HepG2 (cell line): ENCODE results near the gene INHBC. TPM values are rescaled to one million over a fixed set of nuclear protein-coding genes. Genes with fewer than 3 reads are reported as not detected.

Experiments used
- ATF1 ChIP-seq: IDR thresholded peaks from 2 replicates; pipeline ENCODE4 v1.6.1; 2016; ENCODE audit warnings: mild to moderate bottlenecking, control low read depth
- CENPT ChIP-seq: sonication (generic); formaldehyde crosslinking; IDR thresholded peaks from 2 replicates; pipeline ENCODE4 v1.8.0; 2022; ENCODE audit warnings: low read depth, mild to moderate bottlenecking, moderate library complexity, missing genetic modification reagents
- CENPX ChIP-seq: sonication (generic); formaldehyde crosslinking; IDR thresholded peaks from 2 replicates; pipeline ENCODE4 v1.9.0; 2021; ENCODE audit warnings: mild to moderate bottlenecking, missing genetic modification reagents, moderate library complexity
- EP300 ChIP-seq, 3 experiments: sonication (generic) in 1 of 3; formaldehyde crosslinking in 1 of 3; IDR thresholded peaks; 2 replicates each; pipeline versions ENCODE4 v1.5.1 to v1.6.1; 2011 to 2020; ENCODE audit warnings: low read depth in 2 of 3, low read length in 2 of 3, borderline replicate concordance in 1 of 3, improper control_type of control experiment in 1 of 3, mild to moderate bottlenecking in 1 of 3, missing genetic modification reagents in 1 of 3, moderate library complexity in 1 of 3
- ERF ChIP-seq: IDR thresholded peaks from 2 replicates; pipeline ENCODE4 v1.6.1; 2018; ENCODE audit warnings: missing biosample characterization, missing genetic modification reagents
- FIP1L1 ChIP-seq: fragments of 200-400 bp; formaldehyde crosslinking; IDR thresholded peaks from 2 replicates; pipeline ENCODE4 v1.6.1; 2018; ENCODE audit warnings: low read depth, mild to moderate bottlenecking, low read length, moderate library complexity, borderline replicate concordance; ENCODE audit not compliant: insufficient read depth
- FOXK2 ChIP-seq: fragments of 450-650 bp; IDR thresholded peaks from 2 replicates; pipeline ENCODE4 v1.6.1; 2016
- GFI1 ChIP-seq: sonication (generic); formaldehyde crosslinking; IDR thresholded peaks from 2 replicates; pipeline ENCODE4 v1.5.0; 2020; ENCODE audit warnings: missing genetic modification reagents, mild to moderate bottlenecking, borderline replicate concordance
- HNRNPH1 ChIP-seq: fragments of 200-400 bp; formaldehyde crosslinking; optimal IDR thresholded peaks from 2 replicates; pipeline ENCODE3; 2017; ENCODE audit warnings: mild to moderate bottlenecking, low read depth, low read length
- IKZF5 ChIP-seq: IDR thresholded peaks from 2 replicates; pipeline ENCODE4 v1.6.1; 2018; ENCODE audit warnings: missing genetic modification reagents, mild to moderate bottlenecking, missing compliant biosample characterization
- KDM5A ChIP-seq: fragments of 200-600 bp; sonication (generic); IDR thresholded peaks from 2 replicates; pipeline ENCODE4 v1.7.0; 2018; ENCODE audit warnings: antibody characterized with exemption, mild to moderate bottlenecking, low read length, borderline replicate concordance
- PHF5A ChIP-seq: IDR thresholded peaks from one replicate; pipeline ENCODE4 v1.6.1; 2018; ENCODE audit warnings: low read depth, missing genetic modification reagents; ENCODE audit not compliant: unreplicated experiment
- RBM39 ChIP-seq: fragments of 200-400 bp; formaldehyde crosslinking; IDR thresholded peaks from one replicate; pipeline ENCODE4 v1.6.1; 2018; ENCODE audit warnings: antibody characterized with exemption, mild to moderate bottlenecking, low read depth, low read length; ENCODE audit not compliant: poor library complexity, severe bottlenecking
- SALL2 ChIP-seq: sonication (generic); formaldehyde crosslinking; IDR thresholded peaks from 2 replicates; pipeline ENCODE4 v1.8.1; 2023; ENCODE audit warnings: mild to moderate bottlenecking, missing genetic modification reagents, inconsistent platforms
- SMARCE1 ChIP-seq: fragments of 450-650 bp; IDR thresholded peaks from 2 replicates; pipeline ENCODE4 v1.6.1; 2017; ENCODE audit warnings: borderline replicate concordance
- TEAD3 ChIP-seq: optimal IDR thresholded peaks from 2 replicates; pipeline ENCODE3; 2016; ENCODE audit warnings: borderline replicate concordance
- TRIM22 ChIP-seq: fragments of 450-650 bp; IDR thresholded peaks from 2 replicates; pipeline ENCODE4 v1.6.1; 2017
- ZBTB42 ChIP-seq: sonication (generic); formaldehyde crosslinking; IDR thresholded peaks from 2 replicates; pipeline ENCODE4 v1.5.0; 2020; ENCODE audit warnings: mild to moderate bottlenecking, missing genetic modification reagents
- ZBTB43 ChIP-seq: sonication (generic); formaldehyde crosslinking; conservative IDR thresholded peaks from 2 replicates; pipeline ENCODE4 v1.4.0; 2020; ENCODE audit warnings: missing genetic modification reagents
- ZNF160 ChIP-seq: sonication (generic); formaldehyde crosslinking; IDR thresholded peaks from 2 replicates; pipeline ENCODE4 v1.8.0; 2022; ENCODE audit warnings: mild to moderate bottlenecking, inconsistent platforms, missing genetic modification reagents
- ZNF20 ChIP-seq: sonication (generic); formaldehyde crosslinking; IDR thresholded peaks from 2 replicates; pipeline ENCODE4 v1.4.0; 2020; ENCODE audit warnings: mild to moderate bottlenecking, moderate library complexity, missing genetic modification reagents
- ZNF3 ChIP-seq: IDR thresholded peaks from 2 replicates; pipeline ENCODE4 v1.7.0; 2017; ENCODE audit warnings: inconsistent platforms
- ZNF550 ChIP-seq: sonication (generic); formaldehyde crosslinking; IDR thresholded peaks from 2 replicates; pipeline ENCODE4 v1.4.0; 2020; ENCODE audit warnings: mild to moderate bottlenecking, missing genetic modification reagents, borderline replicate concordance
- ZNF564 ChIP-seq: sonication (generic); formaldehyde crosslinking; IDR thresholded peaks from 2 replicates; pipeline ENCODE4 v1.8.1; 2023; ENCODE audit warnings: mild to moderate bottlenecking, missing genetic modification reagents
- polyA plus RNA-seq, 8 experiments: library from polyadenylated mRNA; depleted of rRNA in 3 of 8; stranded (reverse) in 7 of 8; unstranded in 1 of 8; fragments of >200 nt; fragmentation: Illumina TruSeq in 4 of 8; extraction: Trizol in 4 of 8; gene quantifications; 2 replicates each; pipeline versions ENCODE4 v1.2.1 to v1.2.3, GENCODE V29; 2011 to 2016; ENCODE audit warnings: low read depth in 4 of 8, missing spikeins in 1 of 8, mixed read lengths in 1 of 8; ENCODE audit not compliant: insufficient read depth in 1 of 8
- total RNA-seq, 5 experiments: library from RNA; depleted of rRNA; stranded (reverse); fragments of >200 nt; fragmentation: Illumina TruSeq; extraction: Trizol; gene quantifications; 2 replicates each; pipeline ENCODE4 v1.2.3, GENCODE V29; 2016; ENCODE audit warnings: low read depth in 1 of 5

The INHBC gene
- total and polyA plus RNA-seq, 2 of the 13 experiments (the other 11 are each of a cell fraction or from before 2014, with no cell fraction given), result 1.8 to 13.8 TPM

- no peak for TF ChIP-seq TRIM22
- TF ChIP-seq ATF1 (CRISPR knock-in tag), result no peak; the same call in 1 of the 2 replicates
- peak; percentile 52; the same call in 1 of the 2 replicates for TF ChIP-seq FOXK2
- TF ChIP-seq FIP1L1, result no peak
- peak; percentile 67 for TF ChIP-seq GFI1 (CRISPR knock-in tag)
- TF ChIP-seq KDM5A, result peak; percentile 34; the same call in 1 of the 2 replicates
- TF ChIP-seq PHF5A, result peak; percentile 25
- TF ChIP-seq HNRNPH1, result no peak
- no peak for TF ChIP-seq ZNF20 (CRISPR knock-in tag)
- TF ChIP-seq ZBTB43 (CRISPR knock-in tag), result peak; percentile 22; the same call in 1 of the 2 replicates
- TF ChIP-seq EP300 (IDR thresholded peaks at IDR 0.05; ENCODE audit: low read depth in 2 of 2, low read length in 2 of 2), result peak; percentile 61 to 83
- TF ChIP-seq EP300 (CRISPR knock-in tag; IDR thresholded peaks at IDR 0.05; ENCODE audit: borderline replicate concordance), result peak; percentile 61
- TF ChIP-seq IKZF5 (CRISPR knock-in tag), result peak; percentile 87
- peak; percentile 60 for TF ChIP-seq RBM39
- TF ChIP-seq SMARCE1, result no peak
- no peak; the same call in 1 of the 2 replicates for TF ChIP-seq SALL2
- TF ChIP-seq ZNF160, result no peak
- peak; percentile 79 for TF ChIP-seq TEAD3 (CRISPR knock-in tag)
- no peak for TF ChIP-seq CENPT (CRISPR knock-in tag)
- TF ChIP-seq ZNF564 (CRISPR knock-in tag), result no peak
- peak; percentile 72; the same call in 1 of the 2 replicates for TF ChIP-seq ERF
- no peak for TF ChIP-seq CENPX (CRISPR knock-in tag)
- TF ChIP-seq ZNF550 (CRISPR knock-in tag), result no peak
- TF ChIP-seq ZBTB42 (CRISPR knock-in tag), result peak; percentile 74; the same call in 1 of the 2 replicates
- no peak for TF ChIP-seq ZNF3 (CRISPR knock-in tag)
These were observed 20.2 kb downstream of the INHBC start, which contains the start of gene INHBE (continued) for GRCh38 chr12:57454566-57455373.
